ENCODE data around the gene RPN1.

DNA sequence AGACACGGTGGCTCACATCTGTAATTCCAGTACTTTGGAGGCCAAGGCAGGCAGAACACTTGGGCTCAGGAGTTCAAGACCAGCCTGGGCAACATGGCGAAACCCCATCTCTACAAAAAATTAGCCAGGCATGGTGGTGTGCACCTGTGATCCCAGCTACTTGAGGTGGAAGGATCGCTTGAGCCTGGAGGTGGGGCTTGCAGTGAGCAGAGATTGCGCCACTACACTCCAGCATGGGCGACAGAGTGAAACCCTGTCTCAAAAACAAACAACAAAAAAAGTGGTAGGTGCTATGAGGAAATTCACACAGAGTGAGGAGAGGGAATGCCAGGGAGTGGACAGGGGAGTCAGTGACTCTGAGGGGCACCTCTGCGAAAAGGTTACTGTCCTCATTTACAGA lies 29.4 kb downstream of the RPN1 start:
- TF ChIP-seq, protein P1, sequence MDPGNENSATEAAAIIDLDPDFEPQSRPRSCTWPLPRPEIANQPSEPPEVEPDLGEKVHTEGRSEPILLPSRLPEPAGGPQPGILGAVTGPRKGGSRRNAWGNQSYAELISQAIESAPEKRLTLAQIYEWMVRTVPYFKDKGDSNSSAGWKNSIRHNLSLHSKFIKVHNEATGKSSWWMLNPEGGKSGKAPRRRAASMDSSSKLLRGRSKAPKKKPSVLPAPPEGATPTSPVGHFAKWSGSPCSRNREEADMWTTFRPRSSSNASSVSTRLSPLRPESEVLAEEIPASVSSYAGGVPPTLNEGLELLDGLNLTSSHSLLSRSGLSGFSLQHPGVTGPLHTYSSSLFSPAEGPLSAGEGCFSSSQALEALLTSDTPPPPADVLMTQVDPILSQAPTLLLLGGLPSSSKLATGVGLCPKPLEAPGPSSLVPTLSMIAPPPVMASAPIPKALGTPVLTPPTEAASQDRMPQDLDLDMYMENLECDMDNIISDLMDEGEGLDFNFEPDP (CRISPR knock-in tag; conservative IDR thresholded peaks at IDR 0.05) = no peak
- no peak for TF ChIP-seq JUNB (CRISPR knock-in tag; IDR thresholded peaks at IDR 0.05; ENCODE audit: borderline replicate concordance)
- TF ChIP-seq PHF20 (CRISPR knock-in tag; IDR thresholded peaks at IDR 0.05) = no peak
- no peak for TF ChIP-seq RFX5 (IDR thresholded peaks at IDR 0.05; ENCODE audit: low read depth, low read length)
- no peak for TF ChIP-seq HOXD1 (CRISPR knock-in tag; IDR thresholded peaks at IDR 0.05)
- no peak for TF ChIP-seq ZNF292 (CRISPR knock-in tag; IDR thresholded peaks at IDR 0.05; ENCODE audit: borderline replicate concordance, low read depth)
- TF ChIP-seq, protein P2, sequence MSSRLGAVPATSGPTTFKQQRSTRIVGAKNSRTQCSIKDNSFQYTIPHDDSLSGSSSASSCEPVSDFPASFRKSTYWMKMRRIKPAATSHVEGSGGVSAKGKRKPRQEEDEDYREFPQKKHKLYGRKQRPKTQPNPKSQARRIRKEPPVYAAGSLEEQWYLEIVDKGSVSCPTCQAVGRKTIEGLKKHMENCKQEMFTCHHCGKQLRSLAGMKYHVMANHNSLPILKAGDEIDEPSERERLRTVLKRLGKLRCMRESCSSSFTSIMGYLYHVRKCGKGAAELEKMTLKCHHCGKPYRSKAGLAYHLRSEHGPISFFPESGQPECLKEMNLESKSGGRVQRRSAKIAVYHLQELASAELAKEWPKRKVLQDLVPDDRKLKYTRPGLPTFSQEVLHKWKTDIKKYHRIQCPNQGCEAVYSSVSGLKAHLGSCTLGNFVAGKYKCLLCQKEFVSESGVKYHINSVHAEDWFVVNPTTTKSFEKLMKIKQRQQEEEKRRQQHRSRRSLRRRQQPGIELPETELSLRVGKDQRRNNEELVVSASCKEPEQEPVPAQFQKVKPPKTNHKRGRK (CRISPR knock-in tag; IDR thresholded peaks at IDR 0.05) = no peak
- TF ChIP-seq CHCHD3 (CRISPR knock-in tag; IDR thresholded peaks at IDR 0.05) = no peak
- TF ChIP-seq MXD4 (CRISPR knock-in tag; IDR thresholded peaks at IDR 0.05) = no peak
- no peak for TF ChIP-seq MTF1 (CRISPR knock-in tag; IDR thresholded peaks at IDR 0.05)
- TF ChIP-seq, protein P3, sequence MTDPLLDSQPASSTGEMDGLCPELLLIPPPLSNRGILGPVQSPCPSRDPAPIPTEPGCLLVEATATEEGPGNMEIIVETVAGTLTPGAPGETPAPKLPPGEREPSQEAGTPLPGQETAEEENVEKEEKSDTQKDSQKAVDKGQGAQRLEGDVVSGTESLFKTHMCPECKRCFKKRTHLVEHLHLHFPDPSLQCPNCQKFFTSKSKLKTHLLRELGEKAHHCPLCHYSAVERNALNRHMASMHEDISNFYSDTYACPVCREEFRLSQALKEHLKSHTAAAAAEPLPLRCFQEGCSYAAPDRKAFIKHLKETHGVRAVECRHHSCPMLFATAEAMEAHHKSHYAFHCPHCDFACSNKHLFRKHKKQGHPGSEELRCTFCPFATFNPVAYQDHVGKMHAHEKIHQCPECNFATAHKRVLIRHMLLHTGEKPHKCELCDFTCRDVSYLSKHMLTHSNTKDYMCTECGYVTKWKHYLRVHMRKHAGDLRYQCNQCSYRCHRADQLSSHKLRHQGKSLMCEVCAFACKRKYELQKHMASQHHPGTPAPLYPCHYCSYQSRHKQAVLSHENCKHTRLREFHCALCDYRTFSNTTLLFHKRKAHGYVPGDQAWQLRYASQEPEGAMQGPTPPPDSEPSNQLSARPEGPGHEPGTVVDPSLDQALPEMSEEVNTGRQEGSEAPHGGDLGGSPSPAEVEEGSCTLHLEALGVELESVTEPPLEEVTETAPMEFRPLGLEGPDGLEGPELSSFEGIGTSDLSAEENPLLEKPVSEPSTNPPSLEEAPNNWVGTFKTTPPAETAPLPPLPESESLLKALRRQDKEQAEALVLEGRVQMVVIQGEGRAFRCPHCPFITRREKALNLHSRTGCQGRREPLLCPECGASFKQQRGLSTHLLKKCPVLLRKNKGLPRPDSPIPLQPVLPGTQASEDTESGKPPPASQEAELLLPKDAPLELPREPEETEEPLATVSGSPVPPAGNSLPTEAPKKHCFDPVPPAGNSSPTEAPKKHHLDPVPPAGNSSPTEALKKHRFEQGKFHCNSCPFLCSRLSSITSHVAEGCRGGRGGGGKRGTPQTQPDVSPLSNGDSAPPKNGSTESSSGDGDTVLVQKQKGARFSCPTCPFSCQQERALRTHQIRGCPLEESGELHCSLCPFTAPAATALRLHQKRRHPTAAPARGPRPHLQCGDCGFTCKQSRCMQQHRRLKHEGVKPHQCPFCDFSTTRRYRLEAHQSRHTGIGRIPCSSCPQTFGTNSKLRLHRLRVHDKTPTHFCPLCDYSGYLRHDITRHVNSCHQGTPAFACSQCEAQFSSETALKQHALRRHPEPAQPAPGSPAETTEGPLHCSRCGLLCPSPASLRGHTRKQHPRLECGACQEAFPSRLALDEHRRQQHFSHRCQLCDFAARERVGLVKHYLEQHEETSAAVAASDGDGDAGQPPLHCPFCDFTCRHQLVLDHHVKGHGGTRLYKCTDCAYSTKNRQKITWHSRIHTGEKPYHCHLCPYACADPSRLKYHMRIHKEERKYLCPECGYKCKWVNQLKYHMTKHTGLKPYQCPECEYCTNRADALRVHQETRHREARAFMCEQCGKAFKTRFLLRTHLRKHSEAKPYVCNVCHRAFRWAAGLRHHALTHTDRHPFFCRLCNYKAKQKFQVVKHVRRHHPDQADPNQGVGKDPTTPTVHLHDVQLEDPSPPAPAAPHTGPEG (CRISPR knock-in tag; IDR thresholded peaks at IDR 0.05) = no peak
- TF ChIP-seq NPAS2 (CRISPR knock-in tag; IDR thresholded peaks at IDR 0.05; ENCODE audit: borderline replicate concordance) = no peak

Measured in HepG2 (cell line).